GM23338 (cell line): ENCODE data around the gene PTGDR2. TPM values are rescaled to one million over a fixed set of nuclear protein-coding genes. Genes with fewer than 3 reads are reported as not detected.

Experiments
- ATAC-seq: fragments of 200-7000 bp; cut with Tn5 transposase; 3 replicates; pipeline ENCODE4 v1.9.1; 2020
- DNase-seq: peaks from one replicate; pipeline ENCODE4 v3.0.0-alpha.2; 2015; ENCODE audit warnings: low spot score
- H2AFZ ChIP-seq: fragments of 200-600 bp; sonication (generic); 2 replicates; pipeline ENCODE4 v1.8.0; 2016; ENCODE audit warnings: antibody characterized with exemption, mild to moderate bottlenecking, moderate library complexity
- H3F3A ChIP-seq: fragments of 200-600 bp; sonication (generic); replicated peaks from 2 replicates; pipeline ENCODE4 v1.8.0; 2017; ENCODE audit warnings: antibody characterized with exemption, mixed run types, low read depth
- H3K27ac ChIP-seq: fragments of 200-600 bp; sonication (generic); 2 replicates; pipeline ENCODE4 v1.6.1; 2016; ENCODE audit warnings: low read depth
- H3K27me3 ChIP-seq: fragments of 200-600 bp; sonication (generic); 2 replicates; pipeline ENCODE4 v1.8.0; 2016; ENCODE audit warnings: mild to moderate bottlenecking, mixed run types, moderate library complexity; ENCODE audit not compliant: insufficient read depth
- H3K36me3 ChIP-seq: fragments of 200-600 bp; sonication (generic); 2 replicates; pipeline ENCODE4 v1.8.0; 2016; ENCODE audit warnings: mild to moderate bottlenecking; ENCODE audit not compliant: insufficient read depth
- H3K4me1 ChIP-seq: fragments of 200-600 bp; sonication (generic); 2 replicates; pipeline ENCODE4 v1.8.0; 2016; ENCODE audit warnings: mild to moderate bottlenecking, moderate library complexity; ENCODE audit not compliant: insufficient read depth
- H3K4me2 ChIP-seq: fragments of 200-600 bp; sonication (generic); 2 replicates; pipeline ENCODE4 v1.7.1; 2017; ENCODE audit warnings: mixed run types
- H3K4me3 ChIP-seq: fragments of 200-600 bp; sonication (generic); 2 replicates; pipeline ENCODE4 v1.6.1; 2016; ENCODE audit warnings: mixed run types
- H3K79me2 ChIP-seq: fragments of 200-600 bp; sonication (generic); replicated peaks from 2 replicates; pipeline ENCODE4 v1.8.0; 2017; ENCODE audit warnings: mild to moderate bottlenecking; ENCODE audit not compliant: insufficient read depth
- H3K9me2 ChIP-seq: fragments of 200-600 bp; sonication (generic); 2 replicates; pipeline ENCODE4 v1.8.0; 2017; ENCODE audit not compliant: insufficient read depth
- H4K20me1 ChIP-seq: fragments of 200-600 bp; sonication (generic); replicated peaks from 2 replicates; pipeline ENCODE4 v1.8.0; 2017; ENCODE audit warnings: mild to moderate bottlenecking; ENCODE audit not compliant: insufficient read depth
- H3K27ac Mint-ChIP-seq: 2 replicates; pipeline ENCODE4 v1.8.0; 2020; ENCODE audit warnings: inconsistent platforms, mild to moderate bottlenecking, moderate library complexity, mixed read lengths
- H3K27me3 Mint-ChIP-seq: 3 replicates; pipeline ENCODE4 v1.8.0; 2022; ENCODE audit warnings: low read depth, mild to moderate bottlenecking, moderate library complexity, mixed read lengths, inconsistent platforms; ENCODE audit not compliant: insufficient read depth, poor library complexity
- H3K36me3 Mint-ChIP-seq: 3 replicates; pipeline ENCODE4 v1.8.0; 2021; ENCODE audit warnings: low read depth, mild to moderate bottlenecking, inconsistent platforms, moderate library complexity, mixed read lengths
- H3K4me1 Mint-ChIP-seq: 3 replicates; pipeline ENCODE4 v1.8.0; 2020; ENCODE audit warnings: mild to moderate bottlenecking, inconsistent platforms, mixed read lengths
- H3K4me3 Mint-ChIP-seq: 3 replicates; pipeline ENCODE4 v1.8.0; 2021; ENCODE audit warnings: moderate library complexity, mild to moderate bottlenecking, inconsistent platforms, mixed read lengths
- H3K9me3 Mint-ChIP-seq: 3 replicates; pipeline ENCODE4 v1.8.0; 2020; ENCODE audit warnings: moderate library complexity, mild to moderate bottlenecking, inconsistent platforms, mixed read lengths
- CREB1 ChIP-seq: fragments of 250-450 bp; sonication (Bioruptor Pico); IDR thresholded peaks from 2 replicates; pipeline ENCODE4 v1.5.0; 2020; ENCODE audit warnings: low read depth, mild to moderate bottlenecking, moderate library complexity
- EZH2 ChIP-seq: fragments of 200-600 bp; sonication (generic); IDR thresholded peaks from one replicate; pipeline ENCODE4 v1.8.0; 2017; ENCODE audit warnings: antibody characterized with exemption, mild to moderate bottlenecking, low read depth; ENCODE audit not compliant: unreplicated experiment
- EZH2phosphoT487 ChIP-seq: fragments of 200-600 bp; sonication (generic); IDR thresholded peaks from one replicate; pipeline ENCODE4 v1.8.1; 2018; ENCODE audit warnings: antibody characterized with exemption; ENCODE audit not compliant: unreplicated experiment
- JUNB ChIP-seq: IDR thresholded peaks from one replicate; pipeline ENCODE4 v1.6.1; 2016; ENCODE audit warnings: antibody characterized with exemption; ENCODE audit not compliant: unreplicated experiment
- NANOG ChIP-seq: IDR thresholded peaks from 2 replicates; pipeline ENCODE4 v1.6.1; 2016; ENCODE audit warnings: antibody characterized with exemption, borderline replicate concordance
- POLR2AphosphoS5 ChIP-seq: IDR thresholded peaks from 2 replicates; pipeline ENCODE4 v1.6.1; 2016; ENCODE audit warnings: antibody characterized with exemption, low read depth
- STAT1 ChIP-seq: IDR thresholded peaks from one replicate; pipeline ENCODE4 v1.6.1; 2016; ENCODE audit warnings: antibody characterized with exemption; ENCODE audit not compliant: unreplicated experiment
- ZNF114 ChIP-seq: fragments of 250-450 bp; sonication (Bioruptor Pico); IDR thresholded peaks from 2 replicates; pipeline ENCODE4 v1.5.0; 2020; ENCODE audit warnings: mild to moderate bottlenecking, moderate library complexity
- ZNF331 ChIP-seq: fragments of 250-450 bp; sonication (Bioruptor Pico); IDR thresholded peaks from 2 replicates; pipeline ENCODE4 v1.5.0; 2020; ENCODE audit warnings: low read depth, mild to moderate bottlenecking, moderate library complexity
- polyA plus RNA-seq: library from polyadenylated mRNA; unstranded; fragments of >200 nt; fragmentation: Nextera tagmentation; extraction: Ambion mirVana; gene quantifications from 2 replicates; pipeline ENCODE4 v1.2.1, GENCODE V29; 2016
- total RNA-seq: library from RNA; depleted of rRNA; stranded (reverse); fragments of >200 nt; shearing (Covaris generic); gene quantifications from 2 replicates; pipeline ENCODE4 v1.2.3, GENCODE V29; 2014
- TF ChIP-seq, protein P1 (sequence below), 2 experiments: fragments of 200-600 bp in 1 of 2; sonication (generic) in 1 of 2; conservative IDR thresholded peaks; 2 replicates each; pipeline versions ENCODE4 v1.5.1 to v1.6.1; 2016 to 2017; ENCODE audit warnings: antibody characterized with exemption in 2 of 2, low read depth in 2 of 2, mild to moderate bottlenecking in 2 of 2, moderate library complexity in 1 of 2
- TF ChIP-seq, protein P2 (sequence below): IDR thresholded peaks from 2 replicates; pipeline ENCODE4 v1.6.1; 2016; ENCODE audit warnings: antibody characterized with exemption
- TF ChIP-seq, protein P3 (sequence below): fragments of 250-450 bp; sonication (Bioruptor Pico); IDR thresholded peaks from 2 replicates; pipeline ENCODE4 v1.5.0; 2020; ENCODE audit warnings: mild to moderate bottlenecking, moderate library complexity
- TF ChIP-seq, protein P4 (sequence below): IDR thresholded peaks from one replicate; pipeline ENCODE4 v1.6.1; 2018; ENCODE audit warnings: antibody characterized with exemption; ENCODE audit not compliant: unreplicated experiment

The PTGDR2 gene
- total and polyA plus RNA-seq, 2 experiments from 2014 or later = 0.24 to 0.73 TPM

DNA sequence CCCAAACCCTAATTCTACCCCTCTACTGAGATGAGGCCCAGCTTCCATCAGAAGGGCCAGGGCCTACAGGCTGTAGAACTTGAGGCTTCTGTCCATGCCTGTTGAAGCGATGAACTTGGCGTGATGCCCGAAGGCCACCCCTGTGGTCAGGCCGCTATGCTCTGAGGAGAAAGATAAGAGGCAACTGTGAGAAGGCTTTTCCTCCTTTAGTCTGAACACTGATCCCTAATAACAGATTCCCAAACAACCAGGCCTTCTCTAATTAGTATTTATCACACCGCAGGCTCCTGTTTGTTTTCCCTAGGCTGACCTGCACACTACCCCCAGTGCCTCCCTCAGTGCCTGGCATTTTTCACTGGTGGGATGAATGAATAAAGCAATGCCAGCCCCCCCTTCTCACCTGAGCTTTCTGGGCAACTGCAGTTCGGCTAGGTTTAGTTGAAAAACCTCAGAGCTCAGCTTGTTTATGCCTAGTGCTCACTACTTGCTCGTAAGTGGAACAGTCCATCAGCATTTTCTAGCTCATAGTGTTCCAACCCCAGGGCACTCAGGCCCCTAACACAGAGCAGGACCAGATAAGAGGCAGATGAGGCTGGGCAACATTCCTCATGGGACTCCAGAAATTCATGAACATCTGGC, 35.5 kb upstream of the PTGDR2 start:
- H3K9me3 Mint-ChIP-seq = no peaks in the 10 kb centered on the region
- no peak overlapping the region for H3K4me3 Mint-ChIP-seq
- no peaks in the 10 kb centered on the region for H3K4me1 Mint-ChIP-seq
- Histone ChIP-seq H3F3A (no peaks in the 10 kb centered on the region), H3K4me2 (no peak overlapping the region), H2AFZ (no peak overlapping the region), H3K4me3 (no peak overlapping the region), H3K9me2 (no peaks in the 10 kb centered on the region), H3K27ac (no peak overlapping the region), H3K27me3 (no peaks in the 10 kb centered on the region), H4K20me1 (peaks cover 2% of the 10 kb centered on the region; the same call in 1 of the 2 replicates), H3K4me1 (no peaks in the 10 kb centered on the region), H3K36me3 (peaks cover 24% of the 10 kb centered on the region), H3K79me2 (no peaks in the 10 kb centered on the region)
- peaks cover 41% of the 10 kb centered on the region for H3K36me3 Mint-ChIP-seq
- no peak overlapping the region for H3K27ac Mint-ChIP-seq
- peaks cover 8% of the 10 kb centered on the region for H3K27me3 Mint-ChIP-seq
- TF ChIP-seq EZH2 = no peak
- TF ChIP-seq, protein P1, sequence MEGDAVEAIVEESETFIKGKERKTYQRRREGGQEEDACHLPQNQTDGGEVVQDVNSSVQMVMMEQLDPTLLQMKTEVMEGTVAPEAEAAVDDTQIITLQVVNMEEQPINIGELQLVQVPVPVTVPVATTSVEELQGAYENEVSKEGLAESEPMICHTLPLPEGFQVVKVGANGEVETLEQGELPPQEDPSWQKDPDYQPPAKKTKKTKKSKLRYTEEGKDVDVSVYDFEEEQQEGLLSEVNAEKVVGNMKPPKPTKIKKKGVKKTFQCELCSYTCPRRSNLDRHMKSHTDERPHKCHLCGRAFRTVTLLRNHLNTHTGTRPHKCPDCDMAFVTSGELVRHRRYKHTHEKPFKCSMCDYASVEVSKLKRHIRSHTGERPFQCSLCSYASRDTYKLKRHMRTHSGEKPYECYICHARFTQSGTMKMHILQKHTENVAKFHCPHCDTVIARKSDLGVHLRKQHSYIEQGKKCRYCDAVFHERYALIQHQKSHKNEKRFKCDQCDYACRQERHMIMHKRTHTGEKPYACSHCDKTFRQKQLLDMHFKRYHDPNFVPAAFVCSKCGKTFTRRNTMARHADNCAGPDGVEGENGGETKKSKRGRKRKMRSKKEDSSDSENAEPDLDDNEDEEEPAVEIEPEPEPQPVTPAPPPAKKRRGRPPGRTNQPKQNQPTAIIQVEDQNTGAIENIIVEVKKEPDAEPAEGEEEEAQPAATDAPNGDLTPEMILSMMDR (conservative IDR thresholded peaks at IDR 0.05; ENCODE audit: low read depth in 2 of 2) = no peak
- TF ChIP-seq ZNF114 = no peak
- TF ChIP-seq EZH2phosphoT487 = no peak
- TF ChIP-seq CREB1 (CRISPR knock-in tag) = no peak
- TF ChIP-seq STAT1 = no peak
- no peak for TF ChIP-seq JUNB
- TF ChIP-seq, protein P2, sequence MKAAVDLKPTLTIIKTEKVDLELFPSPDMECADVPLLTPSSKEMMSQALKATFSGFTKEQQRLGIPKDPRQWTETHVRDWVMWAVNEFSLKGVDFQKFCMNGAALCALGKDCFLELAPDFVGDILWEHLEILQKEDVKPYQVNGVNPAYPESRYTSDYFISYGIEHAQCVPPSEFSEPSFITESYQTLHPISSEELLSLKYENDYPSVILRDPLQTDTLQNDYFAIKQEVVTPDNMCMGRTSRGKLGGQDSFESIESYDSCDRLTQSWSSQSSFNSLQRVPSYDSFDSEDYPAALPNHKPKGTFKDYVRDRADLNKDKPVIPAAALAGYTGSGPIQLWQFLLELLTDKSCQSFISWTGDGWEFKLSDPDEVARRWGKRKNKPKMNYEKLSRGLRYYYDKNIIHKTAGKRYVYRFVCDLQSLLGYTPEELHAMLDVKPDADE = no peak
- TF ChIP-seq NANOG = no peak
- TF ChIP-seq, protein P3, sequence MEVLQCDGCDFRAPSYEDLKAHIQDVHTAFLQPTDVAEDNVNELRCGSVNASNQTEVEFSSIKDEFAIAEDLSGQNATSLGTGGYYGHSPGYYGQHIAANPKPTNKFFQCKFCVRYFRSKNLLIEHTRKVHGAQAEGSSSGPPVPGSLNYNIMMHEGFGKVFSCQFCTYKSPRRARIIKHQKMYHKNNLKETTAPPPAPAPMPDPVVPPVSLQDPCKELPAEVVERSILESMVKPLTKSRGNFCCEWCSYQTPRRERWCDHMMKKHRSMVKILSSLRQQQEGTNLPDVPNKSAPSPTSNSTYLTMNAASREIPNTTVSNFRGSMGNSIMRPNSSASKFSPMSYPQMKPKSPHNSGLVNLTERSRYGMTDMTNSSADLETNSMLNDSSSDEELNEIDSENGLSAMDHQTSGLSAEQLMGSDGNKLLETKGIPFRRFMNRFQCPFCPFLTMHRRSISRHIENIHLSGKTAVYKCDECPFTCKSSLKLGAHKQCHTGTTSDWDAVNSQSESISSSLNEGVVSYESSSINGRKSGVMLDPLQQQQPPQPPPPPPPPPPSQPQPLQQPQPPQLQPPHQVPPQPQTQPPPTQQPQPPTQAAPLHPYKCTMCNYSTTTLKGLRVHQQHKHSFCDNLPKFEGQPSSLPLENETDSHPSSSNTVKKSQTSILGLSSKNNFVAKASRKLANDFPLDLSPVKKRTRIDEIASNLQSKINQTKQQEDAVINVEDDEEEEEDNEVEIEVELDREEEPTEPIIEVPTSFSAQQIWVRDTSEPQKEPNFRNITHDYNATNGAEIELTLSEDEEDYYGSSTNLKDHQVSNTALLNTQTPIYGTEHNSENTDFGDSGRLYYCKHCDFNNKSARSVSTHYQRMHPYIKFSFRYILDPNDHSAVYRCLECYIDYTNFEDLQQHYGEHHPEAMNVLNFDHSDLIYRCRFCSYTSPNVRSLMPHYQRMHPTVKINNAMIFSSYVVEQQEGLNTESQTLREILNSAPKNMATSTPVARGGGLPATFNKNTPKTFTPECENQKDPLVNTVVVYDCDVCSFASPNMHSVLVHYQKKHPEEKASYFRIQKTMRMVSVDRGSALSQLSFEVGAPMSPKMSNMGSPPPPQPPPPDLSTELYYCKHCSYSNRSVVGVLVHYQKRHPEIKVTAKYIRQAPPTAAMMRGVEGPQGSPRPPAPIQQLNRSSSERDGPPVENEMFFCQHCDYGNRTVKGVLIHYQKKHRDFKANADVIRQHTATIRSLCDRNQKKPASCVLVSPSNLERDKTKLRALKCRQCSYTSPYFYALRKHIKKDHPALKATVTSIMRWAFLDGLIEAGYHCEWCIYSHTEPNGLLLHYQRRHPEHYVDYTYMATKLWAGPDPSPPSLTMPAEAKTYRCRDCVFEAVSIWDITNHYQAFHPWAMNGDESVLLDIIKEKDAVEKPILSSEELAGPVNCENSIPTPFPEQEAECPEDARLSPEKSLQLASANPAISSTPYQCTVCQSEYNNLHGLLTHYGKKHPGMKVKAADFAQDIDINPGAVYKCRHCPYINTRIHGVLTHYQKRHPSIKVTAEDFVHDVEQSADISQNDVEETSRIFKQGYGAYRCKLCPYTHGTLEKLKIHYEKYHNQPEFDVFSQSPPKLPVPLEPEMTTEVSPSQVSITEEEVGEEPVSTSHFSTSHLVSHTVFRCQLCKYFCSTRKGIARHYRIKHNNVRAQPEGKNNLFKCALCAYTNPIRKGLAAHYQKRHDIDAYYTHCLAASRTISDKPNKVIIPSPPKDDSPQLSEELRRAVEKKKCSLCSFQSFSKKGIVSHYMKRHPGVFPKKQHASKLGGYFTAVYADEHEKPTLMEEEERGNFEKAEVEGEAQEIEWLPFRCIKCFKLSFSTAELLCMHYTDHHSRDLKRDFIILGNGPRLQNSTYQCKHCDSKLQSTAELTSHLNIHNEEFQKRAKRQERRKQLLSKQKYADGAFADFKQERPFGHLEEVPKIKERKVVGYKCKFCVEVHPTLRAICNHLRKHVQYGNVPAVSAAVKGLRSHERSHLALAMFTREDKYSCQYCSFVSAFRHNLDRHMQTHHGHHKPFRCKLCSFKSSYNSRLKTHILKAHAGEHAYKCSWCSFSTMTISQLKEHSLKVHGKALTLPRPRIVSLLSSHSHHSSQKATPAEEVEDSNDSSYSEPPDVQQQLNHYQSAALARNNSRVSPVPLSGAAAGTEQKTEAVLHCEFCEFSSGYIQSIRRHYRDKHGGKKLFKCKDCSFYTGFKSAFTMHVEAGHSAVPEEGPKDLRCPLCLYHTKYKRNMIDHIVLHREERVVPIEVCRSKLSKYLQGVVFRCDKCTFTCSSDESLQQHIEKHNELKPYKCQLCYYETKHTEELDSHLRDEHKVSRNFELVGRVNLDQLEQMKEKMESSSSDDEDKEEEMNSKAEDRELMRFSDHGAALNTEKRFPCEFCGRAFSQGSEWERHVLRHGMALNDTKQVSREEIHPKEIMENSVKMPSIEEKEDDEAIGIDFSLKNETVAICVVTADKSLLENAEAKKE (CRISPR knock-in tag) = no peak
- no peak for TF ChIP-seq ZNF331 (CRISPR knock-in tag)
- TF ChIP-seq, protein P4, sequence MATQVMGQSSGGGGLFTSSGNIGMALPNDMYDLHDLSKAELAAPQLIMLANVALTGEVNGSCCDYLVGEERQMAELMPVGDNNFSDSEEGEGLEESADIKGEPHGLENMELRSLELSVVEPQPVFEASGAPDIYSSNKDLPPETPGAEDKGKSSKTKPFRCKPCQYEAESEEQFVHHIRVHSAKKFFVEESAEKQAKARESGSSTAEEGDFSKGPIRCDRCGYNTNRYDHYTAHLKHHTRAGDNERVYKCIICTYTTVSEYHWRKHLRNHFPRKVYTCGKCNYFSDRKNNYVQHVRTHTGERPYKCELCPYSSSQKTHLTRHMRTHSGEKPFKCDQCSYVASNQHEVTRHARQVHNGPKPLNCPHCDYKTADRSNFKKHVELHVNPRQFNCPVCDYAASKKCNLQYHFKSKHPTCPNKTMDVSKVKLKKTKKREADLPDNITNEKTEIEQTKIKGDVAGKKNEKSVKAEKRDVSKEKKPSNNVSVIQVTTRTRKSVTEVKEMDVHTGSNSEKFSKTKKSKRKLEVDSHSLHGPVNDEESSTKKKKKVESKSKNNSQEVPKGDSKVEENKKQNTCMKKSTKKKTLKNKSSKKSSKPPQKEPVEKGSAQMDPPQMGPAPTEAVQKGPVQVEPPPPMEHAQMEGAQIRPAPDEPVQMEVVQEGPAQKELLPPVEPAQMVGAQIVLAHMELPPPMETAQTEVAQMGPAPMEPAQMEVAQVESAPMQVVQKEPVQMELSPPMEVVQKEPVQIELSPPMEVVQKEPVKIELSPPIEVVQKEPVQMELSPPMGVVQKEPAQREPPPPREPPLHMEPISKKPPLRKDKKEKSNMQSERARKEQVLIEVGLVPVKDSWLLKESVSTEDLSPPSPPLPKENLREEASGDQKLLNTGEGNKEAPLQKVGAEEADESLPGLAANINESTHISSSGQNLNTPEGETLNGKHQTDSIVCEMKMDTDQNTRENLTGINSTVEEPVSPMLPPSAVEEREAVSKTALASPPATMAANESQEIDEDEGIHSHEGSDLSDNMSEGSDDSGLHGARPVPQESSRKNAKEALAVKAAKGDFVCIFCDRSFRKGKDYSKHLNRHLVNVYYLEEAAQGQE = no peak
- TF ChIP-seq POLR2AphosphoS5 = no peak
- no peak for DNase-seq
- ATAC-seq = no peak
